GM18951 (cell line): ENCODE results near the gene TMEM132E.

Source experiments
- POLR2A ChIP-seq: IDR thresholded peaks from 4 replicates; pipeline ENCODE4 v1.6.1; 2011; ENCODE audit warnings: mild to moderate bottlenecking; ENCODE audit not compliant: insufficient read length, insufficient read depth; ENCODE audit errors: extremely low read depth
- in situ Hi-C: fragments of 300-500 bp; cut with MboI; formaldehyde crosslinking; loops from one replicate; pipeline ENCODE4 v1.12.0; 2022; ENCODE audit warnings: low sequenced_read_pairs, mixed read lengths, inconsistent platforms; ENCODE audit not compliant: unreplicated experiment

The TMEM132E gene, protein sequence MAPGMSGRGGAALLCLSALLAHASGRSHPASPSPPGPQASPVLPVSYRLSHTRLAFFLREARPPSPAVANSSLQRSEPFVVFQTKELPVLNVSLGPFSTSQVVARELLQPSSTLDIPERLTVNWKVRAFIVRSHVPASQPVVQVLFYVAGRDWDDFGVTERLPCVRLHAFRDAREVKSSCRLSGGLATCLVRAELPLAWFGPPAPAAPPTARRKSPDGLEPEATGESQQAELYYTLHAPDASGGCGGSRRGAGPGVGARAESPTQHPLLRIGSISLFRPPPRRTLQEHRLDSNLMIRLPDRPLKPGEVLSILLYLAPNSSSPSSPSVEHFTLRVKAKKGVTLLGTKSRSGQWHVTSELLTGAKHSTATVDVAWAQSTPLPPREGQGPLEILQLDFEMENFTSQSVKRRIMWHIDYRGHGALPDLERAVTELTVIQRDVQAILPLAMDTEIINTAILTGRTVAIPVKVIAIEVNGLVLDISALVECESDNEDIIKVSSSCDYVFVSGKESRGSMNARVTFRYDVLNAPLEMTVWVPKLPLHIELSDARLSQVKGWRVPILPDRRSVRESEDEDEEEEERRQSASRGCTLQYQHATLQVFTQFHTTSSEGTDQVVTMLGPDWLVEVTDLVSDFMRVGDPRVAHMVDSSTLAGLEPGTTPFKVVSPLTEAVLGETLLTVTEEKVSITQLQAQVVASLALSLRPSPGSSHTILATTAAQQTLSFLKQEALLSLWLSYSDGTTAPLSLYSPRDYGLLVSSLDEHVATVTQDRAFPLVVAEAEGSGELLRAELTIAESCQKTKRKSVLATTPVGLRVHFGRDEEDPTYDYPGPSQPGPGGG (N-terminal part only)

DNA sequence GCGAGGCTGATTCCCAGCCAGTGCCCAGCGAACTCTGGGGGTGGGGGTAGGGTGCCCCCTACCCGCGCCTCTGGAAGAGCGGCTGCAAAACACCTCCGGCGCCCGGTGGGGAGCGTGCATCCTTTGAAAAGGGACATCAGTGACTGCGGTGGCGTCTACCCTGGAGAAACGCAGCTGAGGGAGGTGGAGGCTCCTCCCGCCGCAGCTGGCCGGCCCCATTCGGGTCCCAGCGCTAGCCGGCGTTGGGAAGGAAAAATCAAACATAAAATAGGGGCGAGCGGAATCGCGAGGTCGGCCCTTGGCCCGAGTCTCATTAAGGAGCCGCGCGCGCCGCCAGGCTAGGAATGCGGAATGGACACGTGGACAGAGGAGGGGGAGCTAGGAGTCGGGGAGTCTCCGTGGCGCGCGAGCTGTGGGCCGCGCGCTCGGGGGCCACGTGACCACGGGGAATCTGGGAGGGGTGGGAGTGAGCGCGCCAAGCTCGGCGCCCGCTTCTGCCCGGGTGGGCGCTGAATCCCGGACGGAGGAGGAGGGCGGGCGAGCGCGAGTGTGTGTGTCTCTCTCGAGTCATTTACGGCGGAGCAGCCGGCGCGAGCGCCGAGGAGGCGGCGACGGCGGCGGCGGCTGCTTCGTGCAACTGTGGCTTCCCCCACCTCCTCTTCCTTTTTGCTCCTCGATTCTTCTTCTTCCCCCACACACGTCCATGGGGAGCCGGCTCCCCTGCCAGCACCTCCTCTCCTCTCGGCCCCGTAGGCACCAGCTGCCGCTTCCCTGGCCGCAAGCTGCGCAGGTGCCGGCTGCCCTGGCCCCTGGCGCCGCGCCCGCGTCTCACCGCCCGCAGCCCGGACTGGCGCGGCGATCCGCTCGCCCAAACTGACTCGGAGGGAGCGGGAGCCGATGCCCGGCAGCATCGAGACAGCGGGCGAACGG, at the start of gene TMEM132E:
TMEM132E (plus strand) TSS at position 566 of the 930 bp plus-strand sequence. CDS start 1,495 bp downstream, outside the sequence.
- in situ Hi-C loops: no loop called here

DNA sequence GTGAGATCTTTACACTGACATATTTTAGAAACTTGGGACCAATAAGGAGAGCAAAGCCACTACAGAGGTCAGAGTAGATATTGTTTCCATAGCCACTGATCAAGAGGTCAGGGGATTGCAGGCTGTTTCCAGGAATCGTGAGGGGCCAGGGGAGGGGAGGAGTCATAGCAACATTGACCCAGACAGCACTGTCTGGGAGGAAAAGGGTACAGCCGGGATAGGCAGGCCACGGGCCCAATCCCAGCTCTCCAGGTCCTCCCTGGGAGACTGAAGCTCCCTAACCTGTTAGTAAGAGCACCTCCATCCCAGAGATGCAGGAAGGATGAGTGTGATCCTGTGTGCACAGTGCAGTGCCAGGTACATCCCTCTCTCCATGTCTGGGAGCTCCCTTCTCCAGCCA, 48.5 kb upstream of the TMEM132E start:
- no peak for TF ChIP-seq POLR2A
- in situ Hi-C loops: loop anchor here (25.0 kb wide), 1 partner anchor 581 kb away; the partner anchor contains the start of genes FNDC8 and RAD51D

More for the DNA sequence above, at the start of gene TMEM132E:
- TF ChIP-seq POLR2A: no peak

DNA sequence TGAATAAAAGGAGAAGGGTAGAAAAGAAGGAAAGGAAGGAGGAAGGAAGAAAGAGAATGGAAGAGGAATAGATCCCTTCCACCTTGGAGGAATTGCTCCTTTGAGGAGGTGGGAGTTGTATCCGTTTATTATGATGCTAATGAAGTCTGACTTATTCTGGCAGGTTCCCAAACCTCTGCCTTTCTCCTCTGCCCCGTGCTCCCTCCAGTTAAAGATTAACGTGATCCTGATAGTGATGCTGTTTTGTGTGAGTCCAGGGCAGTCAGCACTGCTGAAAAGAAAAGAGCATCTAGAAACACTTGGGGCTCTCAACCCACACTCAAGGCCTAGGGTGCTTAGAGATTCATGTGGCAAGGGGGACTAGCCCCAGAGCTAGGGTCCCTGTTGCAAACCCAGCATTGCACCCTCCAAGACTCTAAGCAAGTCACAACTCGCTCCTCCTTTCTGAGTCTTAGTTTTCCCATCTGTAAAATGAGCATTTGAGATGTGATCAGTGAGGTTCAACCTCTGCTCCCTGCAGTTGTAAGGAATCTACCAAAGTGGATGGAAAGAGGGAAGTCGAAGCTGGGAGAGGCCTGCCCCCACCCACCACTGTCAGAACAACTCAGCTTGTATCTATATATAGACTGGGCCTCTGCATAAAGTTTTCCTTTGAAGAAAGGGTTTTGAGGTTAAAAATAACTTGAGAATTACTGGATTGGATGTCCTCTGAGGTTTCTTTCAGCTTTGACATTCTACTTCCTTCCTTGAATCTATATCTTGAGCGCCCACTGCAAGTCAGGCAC, 46.9 kb upstream of the TMEM132E start:
- in situ Hi-C loops: loop anchor here (25.0 kb wide), 1 partner anchor 580 kb away; the partner anchor contains the start of genes FNDC8 and RAD51D
- TF ChIP-seq POLR2A: no peak

DNA sequence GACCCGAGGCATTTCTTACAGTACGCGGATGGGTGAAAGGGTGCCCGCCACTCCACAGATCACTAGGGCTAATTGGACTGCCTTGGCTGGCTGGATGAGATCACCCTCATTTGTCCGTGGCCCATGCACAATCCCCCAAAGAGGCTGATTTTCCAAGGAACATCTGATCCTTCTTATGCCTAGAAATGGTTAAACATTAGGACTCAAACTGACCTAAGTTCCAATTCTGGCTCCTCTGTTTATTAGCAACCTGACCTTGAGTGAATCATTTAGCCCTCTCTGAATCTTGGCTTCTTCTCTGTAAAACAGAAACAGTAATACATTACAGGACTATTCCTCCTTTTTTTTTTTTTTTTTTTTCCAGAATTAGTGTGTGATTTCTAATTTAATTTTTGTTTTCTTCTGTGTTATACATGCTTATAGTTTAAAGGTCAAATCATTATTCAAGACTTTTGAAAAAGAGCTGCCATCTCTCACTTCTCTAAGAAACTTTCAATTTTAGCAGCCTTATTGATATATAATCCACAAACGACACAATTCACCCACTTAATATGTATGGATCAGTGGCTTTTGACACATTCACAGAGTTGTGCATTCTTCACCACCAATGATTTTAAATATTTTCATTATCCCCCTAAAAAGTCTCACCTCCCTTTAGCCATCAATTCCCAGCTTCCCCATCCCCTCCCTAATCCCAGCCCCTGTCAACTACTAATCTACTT, 45.4 kb upstream of the TMEM132E start:
- TF ChIP-seq POLR2A: no peak
- in situ Hi-C loops: loop anchor here (25.0 kb wide), 1 partner anchor 578 kb away; the partner anchor contains the start of genes FNDC8 and RAD51D

DNA sequence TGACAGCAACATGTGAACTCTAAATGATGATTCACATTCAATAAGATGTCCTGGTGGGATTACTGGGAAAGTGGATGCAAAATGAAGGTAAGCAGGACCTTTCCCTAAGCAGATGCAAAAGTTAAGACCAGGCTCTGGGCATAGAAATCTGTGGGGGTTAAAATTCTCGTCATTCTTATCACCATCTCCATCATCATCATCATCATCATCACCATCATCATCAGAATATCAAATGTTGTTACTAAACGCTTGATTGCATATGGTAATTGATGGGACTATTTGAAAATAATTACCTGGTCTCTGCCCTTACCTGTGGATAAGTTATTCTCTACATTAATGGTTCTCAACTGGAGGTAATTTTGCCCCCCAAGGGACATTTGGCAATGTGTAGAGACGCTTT, 41.9 kb upstream of the TMEM132E start:
- in situ Hi-C loops: loop anchor here (25.0 kb wide), 1 partner anchor 575 kb away; the partner anchor contains the start of genes FNDC8 and RAD51D

DNA sequence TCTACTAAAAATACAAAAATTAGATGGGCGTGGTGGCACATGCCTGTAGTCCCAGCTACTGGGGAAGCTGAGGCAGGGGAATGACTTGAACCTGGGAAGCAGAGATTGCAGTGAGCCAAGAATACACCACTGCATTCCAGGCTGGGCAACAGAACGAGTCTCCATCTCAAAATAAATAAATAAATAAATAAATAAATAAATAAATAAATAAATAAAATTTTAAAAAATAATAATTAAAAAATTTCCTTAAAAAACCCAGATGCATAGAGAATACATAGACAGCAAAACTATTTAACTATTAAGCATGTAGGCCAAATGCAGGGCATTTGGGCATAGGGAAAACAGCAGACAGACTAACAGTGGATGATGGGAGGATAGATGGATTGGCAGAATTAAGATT, 40.8 kb upstream of the TMEM132E start:
- in situ Hi-C loops: loop anchor here (25.0 kb wide), 1 partner anchor 574 kb away; the partner anchor contains the start of genes FNDC8 and RAD51D

More for the DNA sequence above, 41.9 kb upstream of the TMEM132E start:
- no peak for TF ChIP-seq POLR2A

DNA sequence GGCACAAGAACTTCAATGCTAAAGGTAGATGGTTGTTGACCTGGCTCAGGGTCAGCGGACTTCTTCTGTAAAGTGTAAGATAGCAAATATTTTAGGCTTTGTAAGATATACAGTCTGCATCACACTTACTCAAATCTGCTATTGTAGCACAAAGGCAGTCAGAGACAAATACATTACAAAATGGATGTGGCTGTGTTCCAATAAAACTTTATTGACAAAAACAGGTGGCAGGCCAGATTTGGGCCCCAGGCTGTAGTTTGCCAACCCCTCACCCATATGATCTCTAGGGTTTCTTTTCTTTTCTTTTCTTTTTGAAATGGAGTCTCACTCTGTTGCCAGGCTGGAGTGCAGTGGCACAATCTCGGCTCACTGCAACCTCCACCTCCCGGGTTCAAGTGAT, 39.5 kb upstream of the TMEM132E start:
- in situ Hi-C loops: loop anchor here (25.0 kb wide), 1 partner anchor 572 kb away; the partner anchor contains the start of genes FNDC8 and RAD51D
- TF ChIP-seq POLR2A: no peak

DNA sequence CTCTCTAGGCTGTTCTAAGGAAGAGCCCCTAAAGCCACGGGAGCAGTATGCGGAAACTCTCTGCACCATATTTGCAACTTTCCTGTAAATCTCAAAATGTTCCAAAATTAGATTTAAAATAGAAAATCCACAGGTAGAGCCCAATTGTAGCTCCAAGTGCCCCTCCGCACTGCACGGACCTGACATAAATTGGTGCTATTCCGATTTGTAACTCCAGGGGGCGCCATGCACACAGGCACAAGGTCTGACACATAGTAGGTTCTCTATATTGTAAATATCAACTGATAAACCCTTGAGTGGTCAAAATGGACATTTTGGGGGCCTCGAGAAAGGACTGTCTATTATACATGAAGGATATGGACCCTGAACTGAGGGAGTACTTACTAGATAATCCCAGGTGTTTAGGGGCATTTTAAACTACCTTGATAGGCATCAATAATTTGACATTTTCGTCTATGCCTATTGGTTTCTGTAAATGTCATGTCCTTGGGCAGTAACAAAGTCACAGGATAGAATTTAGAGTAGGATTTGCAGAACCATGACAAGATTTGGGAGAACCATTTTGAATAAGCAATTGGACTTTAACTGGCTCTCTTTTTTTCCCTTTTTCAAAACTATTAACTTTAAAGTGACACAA, 36.6 kb upstream of the TMEM132E start:
- no peak for TF ChIP-seq POLR2A
- in situ Hi-C loops: loop anchor here (25.0 kb wide), 1 partner anchor 569 kb away; the partner anchor contains the start of genes FNDC8 and RAD51D

DNA sequence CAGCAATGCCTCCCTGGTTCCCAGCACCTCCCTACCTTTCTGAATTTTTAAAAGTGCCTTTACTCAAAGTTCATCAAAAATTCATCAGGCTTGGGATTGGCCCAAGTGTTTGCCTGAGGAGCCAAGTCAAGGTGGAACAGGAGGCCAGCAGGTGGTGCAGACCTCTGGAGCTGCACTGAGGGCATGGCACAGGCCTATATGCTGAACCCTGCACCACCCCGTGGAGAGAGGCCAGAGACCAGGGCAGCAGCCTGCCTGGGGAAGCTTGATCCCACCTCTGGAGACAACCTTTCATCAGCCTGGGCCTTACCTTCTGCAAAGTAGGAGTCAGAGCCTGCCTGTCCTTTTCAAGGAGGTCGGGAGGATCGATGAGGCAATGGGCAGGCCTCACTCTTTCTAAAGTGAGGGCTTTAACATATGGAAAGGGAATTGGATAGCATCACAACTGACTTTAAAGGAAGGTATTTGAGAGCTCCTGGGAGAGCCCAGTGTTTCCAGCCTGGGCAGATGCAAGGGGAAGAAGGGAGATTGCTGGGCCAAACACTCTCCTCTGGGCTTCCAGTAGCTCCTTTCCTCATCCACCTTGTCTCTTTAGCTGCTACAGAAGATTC, 31.8 kb upstream of the TMEM132E start:
- no peak for TF ChIP-seq POLR2A
- in situ Hi-C loops: loop anchor here (25.0 kb wide), 1 partner anchor 565 kb away; the partner anchor contains the start of genes FNDC8 and RAD51D

DNA sequence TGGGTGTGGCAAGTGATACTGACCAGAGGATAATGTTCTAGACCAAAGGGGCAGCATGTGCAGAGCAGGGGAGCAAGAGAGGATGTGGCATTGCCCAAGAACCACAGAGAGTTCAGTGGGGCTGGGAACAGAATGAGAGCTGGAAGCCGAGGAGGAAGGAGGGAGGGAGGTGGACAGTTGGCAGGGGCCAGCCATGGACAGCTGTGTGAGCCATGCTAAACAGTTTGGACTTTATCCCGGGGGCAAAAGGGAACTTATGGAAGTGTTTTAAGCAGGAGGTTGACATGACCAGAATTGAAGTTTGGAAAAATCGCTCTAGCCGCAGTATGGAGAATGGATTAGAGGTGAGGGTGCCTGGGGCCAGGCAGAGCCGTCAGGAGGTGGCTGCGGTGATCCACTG, 29.4 kb upstream of the TMEM132E start:
- TF ChIP-seq POLR2A: no peak
- in situ Hi-C loops: loop anchor here (25.0 kb wide), 1 partner anchor 562 kb away; the partner anchor contains the start of genes FNDC8 and RAD51D

DNA sequence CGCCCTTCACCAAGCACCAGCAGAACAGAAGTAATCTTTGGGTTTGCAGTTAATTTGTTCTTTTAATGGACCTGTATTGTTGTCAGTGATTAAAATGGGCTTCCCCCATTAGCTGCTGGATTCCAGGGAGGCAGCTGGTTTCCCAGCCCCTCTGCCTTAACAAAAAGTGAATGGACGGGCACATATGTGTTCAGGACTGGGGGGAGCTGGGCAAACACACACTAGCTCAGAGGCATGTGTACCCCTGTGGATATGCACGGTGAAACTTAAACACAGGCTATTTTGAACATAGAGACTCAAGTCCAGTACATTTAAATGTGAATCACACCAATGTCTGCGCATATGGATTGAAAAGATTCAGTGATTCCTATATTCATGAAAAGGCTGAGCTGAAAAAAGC, 25.5 kb upstream of the TMEM132E start:
- TF ChIP-seq POLR2A: no peak
- in situ Hi-C loops: no loop called here
